Stimulated activated CD4-positive, alpha-beta T cell treated with anti-CD3 and anti-CD28 coated beads, Interleukin-4, amount 100 ng/mL, for 4 hours (primary cell): ENCODE data around the gene TOP3A.
"Not testable (repeated sequence)": the region's sequence is repeated elsewhere in the genome, so short reads cannot be mapped to it uniquely, and the experiment has no call there.

Experiments
- DNase-seq, 2 experiments: peaks; one replicate each; pipeline ENCODE4 v3.0.0-alpha.2; 2020

TOP3A gene

GRCh38 chr17:18323007-18323406 lies 8.2 kb upstream of the TOP3A start:
- no peak for DNase-seq

DNA sequence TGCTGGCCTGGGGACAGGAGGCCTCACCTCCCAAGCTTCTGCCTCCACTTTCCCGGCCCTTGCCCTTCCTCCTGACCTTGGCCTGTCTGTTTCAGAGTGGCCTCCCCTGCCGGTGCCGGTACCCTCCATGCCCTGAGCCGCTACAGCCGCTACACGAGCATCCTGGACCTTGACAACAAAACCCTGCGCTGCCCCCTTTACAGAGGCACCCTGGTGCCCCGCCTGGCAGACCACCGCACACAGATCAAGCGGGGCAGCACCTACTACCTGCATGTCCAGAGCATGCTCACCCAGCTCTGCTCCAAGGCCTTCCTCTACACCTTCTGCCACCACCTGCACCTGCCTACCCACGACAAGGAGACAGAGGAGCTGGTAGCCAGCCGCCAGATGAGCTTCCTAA lies 7.7 kb upstream of the TOP3A start:
- DNase-seq: no peak

- DNase-seq: no peak
These were observed 6.5 kb upstream of the TOP3A start for GRCh38 chr17:18321309-18321708.

GRCh38 chr17:18320301-18320700 lies 5.5 kb upstream of the TOP3A start:
- no peak for DNase-seq

GRCh38 chr17:18319604-18320256 lies 4.9 kb upstream of the TOP3A start:
- no peak for DNase-seq

DNA sequence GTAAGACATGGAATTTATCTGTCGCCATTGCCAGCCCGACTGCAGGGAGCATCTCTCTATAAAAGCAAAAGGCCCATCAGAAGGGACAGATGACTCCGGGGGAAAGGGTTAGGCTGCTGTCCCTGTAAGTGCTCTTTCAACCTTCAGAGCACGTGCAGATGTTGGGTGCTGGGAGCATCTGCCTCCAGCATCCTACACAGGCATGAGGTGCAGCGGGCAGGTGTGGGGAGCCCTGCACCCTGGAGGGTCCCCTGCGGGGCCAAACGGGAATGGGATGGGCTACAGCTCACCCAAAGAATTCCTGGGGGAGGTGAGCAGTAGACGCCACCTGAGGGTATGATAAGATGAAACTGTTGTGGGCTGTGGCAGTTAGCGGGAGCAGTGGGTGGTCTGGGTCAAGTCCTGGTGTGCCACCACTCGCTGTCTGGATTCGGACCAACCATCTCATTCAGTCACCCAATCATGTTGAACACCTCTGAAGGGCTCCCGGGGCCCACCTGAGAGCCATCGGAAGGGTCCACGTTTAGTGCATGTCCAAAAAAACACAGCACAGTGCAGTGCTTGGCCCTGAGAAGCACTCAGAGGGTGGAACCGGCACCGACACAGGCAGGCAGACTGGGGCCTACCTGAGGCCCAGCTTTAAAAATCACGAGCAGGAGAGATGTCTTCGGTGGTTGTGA lies 4.1 kb upstream of the TOP3A start:
- DNase-seq: no peak

- no peak for DNase-seq
These were observed 3.3 kb upstream of the TOP3A start for GRCh38 chr17:18318117-18318516.

DNA sequence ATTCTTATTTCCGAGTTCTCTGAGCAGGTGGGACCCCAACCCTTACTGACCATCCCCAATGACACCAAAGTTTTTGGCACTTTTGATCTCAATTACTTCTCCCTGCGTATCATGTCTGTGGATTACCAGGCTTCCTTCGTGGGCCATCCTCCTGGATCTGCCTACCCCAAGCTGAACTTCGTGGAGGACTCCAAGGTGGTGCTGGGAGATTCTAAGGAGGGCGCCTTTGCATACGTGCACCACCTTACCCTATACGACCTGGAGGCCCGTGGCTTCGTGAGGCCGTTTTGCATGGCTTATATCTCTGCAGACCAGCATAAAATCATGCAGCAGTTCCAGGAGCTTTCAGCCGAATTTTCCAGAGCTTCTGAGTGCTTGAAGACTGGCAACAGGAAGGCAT lies 1.2 kb upstream of the TOP3A start:
- no peak for DNase-seq

- no peak for DNase-seq
These were observed 748 bp upstream of the TOP3A start for GRCh38 chr17:18315562-18315922.

GRCh38 chr17:18314059-18314730 lies 599 bp downstream of the TOP3A start:
- no peak for DNase-seq

- no peak for DNase-seq
These were observed 5.6 kb downstream of the TOP3A start for GRCh38 chr17:18309202-18309601.

DNA sequence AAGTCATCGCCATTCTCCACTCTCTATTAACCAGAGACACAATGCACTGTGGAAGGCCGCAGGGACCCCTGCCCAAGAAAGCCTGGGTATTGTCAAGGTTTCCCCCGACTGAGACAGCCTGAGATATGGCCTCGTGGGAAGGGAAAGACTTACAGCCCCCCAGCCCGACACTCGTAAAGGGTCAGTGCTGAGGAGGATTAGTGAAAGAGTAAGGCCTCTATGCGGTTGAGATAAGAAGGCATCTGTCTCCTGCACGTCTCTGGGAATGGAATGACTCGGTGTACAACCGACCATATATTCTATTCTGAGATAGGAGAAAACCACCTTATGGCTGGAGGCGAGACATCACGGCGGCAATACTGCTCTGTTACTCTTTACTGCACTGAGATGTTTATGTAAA lies 11.6 kb downstream of the TOP3A start:
- DNase-seq: not testable (repeated sequence)

GRCh38 chr17:18300725-18301480 lies 13.9 kb downstream of the TOP3A start:
- DNase-seq: no peak

- DNase-seq: not testable (repeated sequence)
These were observed 16.7 kb downstream of the TOP3A start for GRCh38 chr17:18298061-18298460.

DNA sequence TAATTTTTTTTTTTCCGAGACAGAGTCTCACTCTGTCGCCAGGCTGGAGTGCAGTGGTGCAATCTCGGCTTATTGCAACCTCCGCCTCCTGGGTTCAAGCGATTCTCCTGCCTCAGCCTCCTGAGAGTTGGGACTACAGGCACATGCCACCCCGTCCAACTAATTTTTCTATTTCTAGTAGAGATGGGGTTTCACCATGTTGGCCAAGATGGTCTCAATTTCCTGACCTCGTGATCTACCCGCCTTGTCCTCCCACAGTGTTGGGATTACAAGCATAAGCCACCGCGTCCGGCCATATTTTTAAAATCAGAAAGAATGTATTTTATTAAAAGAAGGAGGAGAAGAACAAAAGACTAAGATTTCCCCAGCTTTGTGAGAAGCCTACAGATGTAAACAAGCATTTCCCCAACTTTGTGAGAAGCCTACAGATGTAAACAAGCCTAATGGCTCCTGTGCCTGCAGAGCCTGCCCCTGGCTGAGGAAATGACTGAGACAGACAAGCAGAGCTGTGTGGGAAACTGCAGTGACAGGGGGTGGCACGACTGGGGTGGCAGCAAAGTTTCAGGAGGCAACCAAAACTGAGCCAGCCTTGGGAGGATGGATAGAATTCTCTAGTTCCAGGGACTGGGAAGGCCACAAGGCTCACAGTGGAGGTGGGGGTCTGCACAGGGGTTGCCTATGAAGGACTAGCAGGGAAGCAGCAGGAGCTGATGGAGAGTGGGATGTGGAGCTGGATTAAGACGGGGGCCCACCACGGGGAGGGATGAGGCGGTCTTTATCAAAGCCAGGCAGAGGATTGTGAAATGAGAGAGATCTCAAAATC lies 22.9 kb downstream of the TOP3A start:
- no peak for DNase-seq

GRCh38 chr17:18285296-18285695 lies 29.5 kb downstream of the TOP3A start:
- DNase-seq: no peak

- no peak for DNase-seq
These were observed 33.0 kb downstream of the TOP3A start for GRCh38 chr17:18281788-18282187.

- no peak for DNase-seq
These were observed 33.9 kb downstream of the TOP3A start for GRCh38 chr17:18280766-18281371.

- no peak for DNase-seq
These were observed 34.5 kb downstream of the TOP3A start for GRCh38 chr17:18280249-18280648.

GRCh38 chr17:18278867-18279266 lies 35.9 kb downstream of the TOP3A start:
- no peak for DNase-seq

DNA sequence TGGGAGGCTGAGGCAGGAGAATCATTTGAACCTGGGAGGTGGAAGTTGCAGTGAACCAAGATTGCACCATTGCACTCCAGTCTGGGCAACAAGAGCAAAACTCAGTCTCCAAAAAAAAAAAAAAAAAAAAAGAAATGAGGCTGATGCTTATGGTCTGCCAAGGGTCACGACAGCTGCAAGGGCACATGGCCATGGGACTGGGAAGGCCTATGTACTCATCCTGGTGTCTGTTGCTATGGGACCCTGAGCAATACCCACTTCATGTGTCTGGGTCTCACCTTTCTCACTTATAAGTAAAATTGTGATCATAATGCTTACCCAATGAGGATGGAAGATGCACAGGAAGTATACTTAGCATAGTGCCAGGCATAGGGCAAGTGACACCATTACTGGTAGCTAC lies 37.7 kb downstream of the TOP3A start:
- DNase-seq: no peak
